Measurements from ENCODE around the gene PARP1.

The PARP1 gene

DNA sequence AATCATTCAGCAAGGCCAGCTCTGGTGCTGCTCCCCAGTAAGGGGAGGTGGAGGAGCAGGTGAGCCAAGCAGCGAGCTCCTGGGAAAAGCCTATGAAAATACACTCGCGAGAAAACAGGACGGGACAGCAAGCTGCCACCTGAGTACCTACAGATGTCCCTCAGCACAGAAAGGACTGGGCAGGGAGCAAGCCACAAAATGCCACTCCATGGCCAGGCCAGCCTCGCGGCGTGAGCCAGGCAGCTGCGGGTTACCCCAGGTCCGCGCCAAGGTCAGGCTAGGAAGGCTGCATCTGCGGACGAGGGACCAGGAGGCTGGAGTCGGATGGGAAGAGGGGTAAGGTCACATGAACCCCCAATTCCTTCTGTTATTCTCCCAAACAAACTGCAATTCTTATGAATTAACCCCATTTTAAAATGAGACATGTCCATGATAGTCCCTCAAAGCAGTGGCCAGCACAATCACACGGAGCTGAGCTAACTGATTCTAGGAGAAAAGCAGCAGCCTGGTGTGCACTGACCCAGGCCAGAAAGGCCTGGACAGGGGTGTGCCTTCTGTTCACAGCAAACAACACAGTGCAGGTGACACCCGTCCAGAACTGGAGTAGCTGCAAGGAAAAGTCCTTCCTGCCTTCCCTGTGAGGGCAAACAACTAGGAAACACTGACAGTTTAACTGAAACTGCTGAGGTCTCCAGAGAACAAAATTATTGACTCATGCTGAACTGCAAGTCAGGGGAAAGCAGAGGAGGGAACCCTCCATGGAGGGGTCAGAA lies 26.5 kb downstream of the PARP1 start:
- DNase-seq (ENCODE audit: low read depth in 2 of 2), result no peak

GRCh38 chr1:226378071-226378470 lies 29.8 kb downstream of the PARP1 start:
- no peak for DNase-seq (ENCODE audit: low read depth in 2 of 2)

DNA sequence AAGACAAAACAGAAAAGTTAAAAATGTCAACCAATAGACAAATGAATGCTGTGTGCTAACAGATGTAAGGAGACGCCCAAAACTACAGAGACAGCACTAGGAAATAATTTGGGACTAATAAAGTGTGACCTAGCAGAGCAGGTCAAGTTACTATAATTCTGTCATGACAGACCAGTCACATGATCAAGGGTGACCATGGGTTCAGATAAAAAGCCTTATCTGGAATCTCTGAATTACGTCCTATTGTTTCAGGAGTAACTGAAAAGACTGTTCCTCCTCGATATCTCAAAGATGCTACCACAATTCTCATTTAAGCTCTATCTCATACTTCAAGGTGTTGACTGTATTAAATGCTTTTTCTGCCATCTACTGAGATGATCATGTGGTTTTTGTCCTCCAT lies 31.6 kb downstream of the PARP1 start:
- DNase-seq (ENCODE audit: low read depth in 2 of 2), result no peak

DNA sequence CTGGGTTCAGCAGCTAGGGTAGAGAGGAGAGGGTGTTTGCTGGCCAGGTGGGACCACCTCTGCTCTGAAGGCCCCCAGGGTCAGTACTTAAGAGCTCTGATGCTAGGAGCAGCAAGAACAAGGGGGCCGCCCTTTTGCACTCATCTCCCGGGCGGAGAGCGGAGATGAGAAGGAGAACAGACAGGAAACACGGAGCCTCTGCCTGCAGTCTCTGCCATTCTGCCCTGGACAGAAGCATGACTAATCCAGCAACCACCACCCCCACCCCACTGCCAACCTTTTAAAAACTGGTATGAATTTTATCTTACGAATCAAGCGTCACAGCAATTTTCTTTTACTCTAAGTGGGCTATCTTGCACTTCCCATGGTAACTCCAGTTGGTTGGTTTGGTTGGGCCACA lies 34.5 kb downstream of the PARP1 start:
- no peak for DNase-seq (ENCODE audit: low read depth in 2 of 2)

DNA sequence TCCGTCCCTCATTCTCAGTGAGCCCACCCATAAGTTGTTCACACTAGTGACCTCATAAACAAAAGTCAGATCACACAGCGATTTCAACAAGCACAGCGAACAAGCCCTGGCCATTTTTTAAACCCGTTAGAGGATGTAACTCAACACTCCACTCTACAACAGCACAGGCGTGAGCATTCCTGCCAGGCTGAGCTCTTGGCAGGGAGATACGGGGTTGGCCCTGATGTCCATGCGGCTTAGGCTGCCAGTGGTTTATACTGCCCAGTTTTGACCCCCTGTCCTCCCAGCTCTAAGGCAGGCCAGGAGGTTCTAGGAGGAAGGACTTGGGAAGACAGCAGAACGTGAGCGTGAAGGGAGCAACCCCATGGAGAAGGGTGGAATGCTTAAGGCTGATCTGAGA lies 35.0 kb downstream of the PARP1 start:
- DNase-seq (ENCODE audit: low read depth in 2 of 2), result no peak

- DNase-seq (ENCODE audit: low read depth in 2 of 2), result no peak
Measured at GRCh38 chr1:226371866-226372490, 35.9 kb downstream of the PARP1 start.

DNA sequence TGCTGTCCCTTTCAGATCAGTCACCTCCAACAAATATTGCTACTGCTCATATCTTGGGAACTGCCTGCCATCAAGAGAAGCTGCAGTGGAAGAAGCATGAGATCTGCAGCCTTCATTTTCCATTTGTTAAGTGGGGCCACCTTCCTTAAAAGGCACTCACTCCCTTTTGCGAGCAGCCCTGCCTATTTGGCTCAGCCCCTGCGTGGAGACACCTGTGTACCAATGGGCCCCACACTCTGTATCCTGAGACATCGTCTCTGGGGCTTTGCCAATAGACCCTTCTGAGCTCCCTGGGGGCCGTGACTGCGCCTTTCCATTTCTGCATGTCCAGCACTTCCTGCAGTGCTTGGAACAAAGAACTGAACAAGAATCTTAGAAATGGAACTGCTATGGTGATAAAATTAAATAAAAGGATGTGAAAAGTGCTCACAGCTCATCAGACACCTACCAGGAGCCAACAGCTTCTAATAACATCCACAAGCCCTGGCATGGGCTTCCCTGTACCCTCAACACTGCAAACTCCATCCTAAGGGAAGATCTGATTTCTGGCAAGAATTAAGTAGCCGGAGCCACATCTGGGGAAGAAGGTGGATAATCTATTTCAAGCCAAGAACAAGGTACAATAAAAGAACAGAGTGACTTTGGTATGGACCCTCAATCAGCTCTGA lies 36.7 kb downstream of the PARP1 start:
- DNase-seq (ENCODE audit: low read depth in 2 of 2), result no peak

GRCh38 chr1:226370144-226370923 lies 37.6 kb downstream of the PARP1 start:
- no peak for DNase-seq (ENCODE audit: low read depth in 2 of 2)

DNA sequence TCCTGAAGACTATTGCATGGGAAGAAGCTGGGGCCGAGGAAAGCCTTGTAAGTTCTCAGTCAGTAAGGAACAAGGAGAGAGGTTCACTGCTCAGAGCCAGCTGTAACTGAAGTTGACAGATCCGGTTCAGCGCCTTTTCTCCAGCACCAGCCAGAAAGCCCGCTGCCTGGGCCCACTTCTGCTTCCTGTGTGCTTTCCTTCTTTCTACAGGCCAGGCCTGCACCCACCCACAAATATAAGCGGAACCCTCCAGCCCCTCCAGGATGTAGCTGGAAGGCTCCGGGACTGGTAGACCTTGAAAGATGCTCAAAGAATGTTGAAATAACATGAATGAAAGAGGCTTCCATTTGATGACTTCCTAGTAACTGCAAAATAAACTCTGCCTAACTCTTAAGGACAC lies 38.8 kb downstream of the PARP1 start:
- DNase-seq (ENCODE audit: low read depth in 2 of 2), result no peak

- DNase-seq (ENCODE audit: low read depth in 2 of 2), result no peak
Measured at GRCh38 chr1:226366290-226366689, 41.6 kb downstream of the PARP1 start.

- DNase-seq (ENCODE audit: low read depth in 2 of 2), result no peak
Measured at GRCh38 chr1:226365831-226366231, 42.1 kb downstream of the PARP1 start.

GRCh38 chr1:226364901-226365565 lies 42.9 kb downstream of the PARP1 start:
- DNase-seq (ENCODE audit: low read depth in 2 of 2), result no peak

GRCh38 chr1:226364514-226364899 lies 43.4 kb downstream of the PARP1 start:
- DNase-seq (ENCODE audit: low read depth in 2 of 2), result no peak

- no peak for DNase-seq (ENCODE audit: low read depth in 2 of 2)
Measured at GRCh38 chr1:226363801-226364513, 43.9 kb downstream of the PARP1 start.

- no peak for DNase-seq (ENCODE audit: low read depth in 2 of 2)
Measured at GRCh38 chr1:226362891-226363447, 44.9 kb downstream of the PARP1 start.

- no peak for DNase-seq (ENCODE audit: low read depth in 2 of 2)
Measured at GRCh38 chr1:226362361-226362760, 45.5 kb downstream of the PARP1 start.

GRCh38 chr1:226360106-226360746 lies 47.7 kb downstream of the PARP1 start:
- no peak for DNase-seq (ENCODE audit: low read depth in 2 of 2)

DNA sequence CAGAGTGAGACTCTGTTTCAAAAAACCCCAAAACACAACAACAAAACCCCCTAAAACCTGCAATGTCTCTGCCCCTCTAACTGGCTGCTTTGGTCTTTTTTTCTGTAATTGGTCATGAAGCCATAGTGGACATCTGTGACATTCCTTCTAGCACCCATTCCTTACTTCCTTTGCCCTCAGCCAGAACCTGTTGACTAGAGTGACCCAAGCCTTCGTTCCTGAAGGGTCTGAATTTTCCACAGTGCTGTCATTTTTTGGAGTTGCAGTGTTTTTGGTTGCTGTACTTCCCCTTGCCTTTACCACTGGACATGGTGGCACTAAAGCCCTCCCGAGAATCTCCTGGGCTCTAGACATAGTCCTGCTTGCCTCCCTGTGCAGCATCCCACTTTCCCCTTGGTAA lies 50.5 kb downstream of the PARP1 start:
- no peak for DNase-seq (ENCODE audit: low read depth in 2 of 2)

DNA sequence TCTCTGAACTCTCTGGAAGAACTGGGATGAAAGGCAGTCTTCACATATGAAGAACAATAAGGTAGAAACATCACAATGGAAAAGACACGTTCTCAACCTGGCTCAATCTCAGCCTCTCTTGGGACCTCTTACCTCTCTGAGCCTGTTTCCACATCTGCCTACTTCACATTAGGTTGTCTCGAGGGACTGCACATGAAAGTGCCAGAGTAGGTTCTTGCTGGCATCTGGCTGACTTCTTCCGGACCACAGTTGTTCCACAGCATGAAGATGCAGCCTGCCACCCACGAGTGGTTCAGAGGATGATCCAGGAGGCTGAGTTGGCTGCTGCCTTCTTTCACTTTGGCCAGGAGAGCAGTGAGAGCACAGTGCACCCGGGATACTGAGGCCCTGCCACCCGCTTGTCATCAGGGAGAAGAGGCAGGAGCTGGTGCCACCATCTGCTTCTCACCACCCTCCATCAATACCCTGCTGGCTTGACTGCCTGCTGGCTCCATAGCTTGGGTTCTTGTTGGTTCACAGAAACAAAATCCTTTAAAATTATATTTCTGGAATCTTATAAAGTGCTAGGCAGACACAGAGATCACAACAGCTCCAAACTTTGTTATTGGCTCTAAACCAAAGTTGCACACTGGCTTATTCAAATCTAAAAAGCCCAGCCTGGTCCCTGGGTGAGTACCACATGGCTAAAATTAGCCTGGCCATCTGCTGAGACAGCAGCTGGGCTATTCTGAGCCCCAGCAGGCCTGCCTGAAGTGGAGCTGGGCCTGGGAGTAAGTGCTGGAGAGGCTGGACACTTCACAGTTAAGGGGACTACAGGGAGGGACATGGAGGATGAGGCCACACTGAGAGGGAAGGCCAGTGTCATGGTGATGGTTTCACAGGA lies 52.0 kb downstream of the PARP1 start:
- DNase-seq (ENCODE audit: low read depth in 2 of 2), result no peak

All from stimulated activated CD8-positive, alpha-beta memory T cell treated with anti-CD3 and anti-CD28 coated beads, Interleukin-2, amount 100 ng/mL, for 1 hour (primary cell).